Muscle of leg (tissue), 11 donors: Measurements from ENCODE around the gene TRUB1. TPM values are rescaled to one million over a fixed set of nuclear protein-coding genes. Genes with fewer than 3 reads are reported as not detected.
"Not testable (repeated sequence)": the region's sequence is repeated elsewhere in the genome, so short reads cannot be mapped to it uniquely, and the experiment has no call there.

Experiments
- DNase-seq: peaks from one replicate; pipeline ENCODE4 v3.0.0; 2013
- H3K27ac ChIP-seq: one replicate; pipeline ENCODE4 v1.5.1; 2013; ENCODE audit warnings: mild to moderate bottlenecking, low read length, control low read depth
- H3K27me3 ChIP-seq: one replicate; pipeline ENCODE4 v1.6.1; 2013; ENCODE audit warnings: low read length; ENCODE audit not compliant: control insufficient read depth, insufficient read depth
- H3K36me3 ChIP-seq: one replicate; pipeline ENCODE4 v1.6.1; 2013; ENCODE audit warnings: low read length; ENCODE audit not compliant: control insufficient read depth, insufficient read depth
- H3K4me1 ChIP-seq: one replicate; pipeline ENCODE4 v1.6.1; 2013; ENCODE audit warnings: low read length; ENCODE audit not compliant: control insufficient read depth, insufficient read depth
- H3K4me3 ChIP-seq: one replicate; pipeline ENCODE4 v1.5.1; 2013; ENCODE audit warnings: low read length, control low read depth
- H3K9me3 ChIP-seq: replicated peaks from 2 replicates; pipeline ENCODE4 v1.6.1; 2013; ENCODE audit warnings: low read depth, low read length; ENCODE audit not compliant: control insufficient read depth
- WGBS: methylation state at CpG from one replicate; pipeline ENCODE4 v1.1.5; 2013; ENCODE audit warnings: missing lambda C conversion rate; ENCODE audit not compliant: insufficient coverage; 5-methylcytosine and 5-hydroxymethylcytosine counted together
- polyA plus RNA-seq, 8 donors: library from polyadenylated mRNA; unstranded; fragments of 120-200 nt; gene quantifications; one replicate each; pipeline versions ENCODE4 v1.2.1 to v1.2.3, GENCODE V29; 2013; ENCODE audit warnings: inconsistent platforms in 1 of 8, low replicate concordance in 1 of 8; ENCODE audit not compliant: insufficient read length in 8 of 8, insufficient read depth in 1 of 8
- total RNA-seq: library from RNA; stranded (reverse); fragments of 120-200 nt; gene quantifications from one replicate; pipeline ENCODE4 v1.2.4, GENCODE V29; 2013

TRUB1 gene
- total and polyA plus RNA-seq, 9 donors: 17.0 to 22.3 (median 18.5) TPM

DNA sequence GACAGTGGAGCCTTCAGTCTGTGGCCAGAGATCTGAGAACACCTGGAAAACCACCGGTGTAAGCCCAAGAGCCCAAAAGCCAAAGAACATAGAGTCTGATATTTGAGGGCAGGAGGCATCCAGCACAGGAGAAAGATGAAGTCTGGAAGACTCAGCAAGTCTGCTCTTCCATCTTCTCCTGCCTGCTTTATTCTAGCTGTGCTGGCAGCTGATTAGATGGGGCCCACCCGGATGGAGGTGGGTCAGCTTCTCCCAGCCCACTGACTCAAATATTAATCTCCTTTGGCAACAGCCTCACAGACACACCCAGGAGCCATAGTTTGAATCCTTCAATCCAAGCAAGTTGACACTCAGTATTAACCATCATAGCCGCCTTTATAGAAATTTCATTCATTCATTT, 4.0 kb upstream of the TRUB1 start:
- H3K4me3 ChIP-seq, H3K27ac ChIP-seq, H3K27me3 ChIP-seq, H3K4me1 ChIP-seq, H3K9me3 ChIP-seq, DNase-seq, H3K36me3 ChIP-seq: not testable (repeated sequence)
- 94% methylated on average over 2 of the region's 3 CpGs for WGBS

DNA sequence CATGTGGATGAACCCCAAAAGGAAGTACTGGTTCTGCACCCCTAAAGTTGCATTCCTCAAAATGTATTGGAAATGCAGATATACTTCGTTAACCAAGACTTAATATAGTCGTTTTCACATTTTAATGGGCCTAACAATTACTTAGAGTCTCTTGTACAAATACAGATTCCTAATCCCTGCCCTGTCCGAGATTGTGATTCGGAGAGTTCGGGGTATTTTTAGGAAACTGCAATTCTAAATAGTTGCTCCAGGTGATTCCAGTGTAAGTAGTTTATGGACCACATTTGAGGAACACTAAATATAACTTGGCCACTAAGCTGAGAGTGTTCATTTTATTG, 830 bp downstream of the TRUB1 start:
- no CpG with 5 or more reads among the region's 5 CpGs for WGBS
- Histone ChIP-seq H3K27ac (no peak overlapping the region), H3K4me3 (peak overlapping the region; percentile 72), H3K36me3 (peaks cover 16% of the 10 kb centered on the region), H3K4me1 (peaks cover 4% of the 10 kb centered on the region), H3K27me3 (no peaks in the 10 kb centered on the region), H3K9me3 (no peaks in the 10 kb centered on the region)
- no peak for DNase-seq

DNA sequence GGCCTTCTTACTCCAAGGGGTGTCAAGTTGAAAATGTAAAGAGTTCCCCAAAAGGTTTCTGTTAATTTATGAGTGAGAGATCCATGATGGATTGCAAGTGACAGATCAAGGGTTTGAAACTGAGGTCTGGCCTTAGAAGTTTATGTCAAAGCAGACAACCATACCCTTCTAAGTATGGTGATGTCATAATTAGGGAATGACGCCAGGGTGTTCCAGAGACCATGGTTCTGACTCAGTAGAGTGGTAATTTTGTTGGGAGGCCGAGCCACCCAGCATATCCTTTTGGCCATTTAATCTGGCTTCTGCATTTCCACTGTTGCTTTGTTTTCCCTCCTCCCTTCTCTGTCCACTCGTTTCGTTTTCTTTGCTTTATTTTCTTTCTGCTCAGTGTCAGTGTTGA, 2.7 kb downstream of the TRUB1 start:
- peaks cover 25% of the 10 kb centered on the region for H3K36me3 ChIP-seq
- no CpG with 5 or more reads among the region's 4 CpGs for WGBS
- no peaks in the 10 kb centered on the region for H3K9me3 ChIP-seq
- H3K4me1 ChIP-seq: peaks cover 4% of the 10 kb centered on the region
- no peak for DNase-seq
- H3K27me3 ChIP-seq: no peaks in the 10 kb centered on the region
- no peak overlapping the region for H3K4me3 ChIP-seq
- H3K27ac ChIP-seq: no peak overlapping the region

DNA sequence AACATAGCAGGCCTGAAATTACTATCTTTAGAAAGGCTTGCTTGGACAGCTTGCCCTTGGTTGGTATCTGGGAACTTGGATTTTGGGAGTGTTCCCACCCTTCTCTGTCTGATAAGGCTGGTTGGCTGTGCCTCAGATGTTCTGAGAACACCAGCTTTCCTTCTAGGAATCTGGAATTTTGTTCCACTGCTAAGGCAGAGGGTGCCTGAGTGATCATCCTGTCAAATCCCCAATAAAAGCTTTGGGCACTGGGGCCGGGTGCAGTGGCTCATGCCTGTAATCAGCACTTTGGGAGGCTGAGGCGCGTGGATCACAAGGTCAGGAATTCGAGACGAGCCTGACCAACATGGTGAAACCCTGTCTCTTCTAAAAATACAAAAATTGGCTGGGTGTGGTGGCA, 5.0 kb downstream of the TRUB1 start:
- no peak overlapping the region for H3K27ac ChIP-seq
- H3K4me1 ChIP-seq: peaks cover 4% of the 10 kb centered on the region
- 71% methylated on average over 1 of the region's 5 CpGs for WGBS
- peaks cover 27% of the 10 kb centered on the region for H3K36me3 ChIP-seq
- DNase-seq: no peak
- no peaks in the 10 kb centered on the region for H3K9me3 ChIP-seq
- H3K27me3 ChIP-seq: no peaks in the 10 kb centered on the region
- H3K4me3 ChIP-seq: no peak overlapping the region

DNA sequence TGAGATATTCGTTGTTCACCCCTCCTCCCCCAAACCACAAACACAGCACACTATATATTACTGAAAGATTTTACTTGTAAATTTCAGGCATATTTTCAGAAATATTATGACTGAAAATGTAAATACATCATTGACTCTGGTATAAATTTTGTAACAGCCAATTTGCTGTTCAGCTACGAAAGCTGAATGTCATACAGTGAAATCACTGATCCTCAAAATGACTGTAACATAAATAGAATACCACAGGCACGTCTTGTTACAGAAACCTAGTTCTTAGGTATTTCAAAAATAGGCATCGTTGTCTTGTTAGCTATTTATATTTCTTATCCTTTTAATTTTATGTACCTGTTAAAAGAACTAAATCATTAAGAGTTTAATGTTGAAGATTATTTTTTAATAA, 15.1 kb downstream of the TRUB1 start:
- Histone ChIP-seq H3K4me3 (no peak overlapping the region), H3K27me3 (no peaks in the 10 kb centered on the region), H3K27ac (no peak overlapping the region), H3K36me3 (peaks cover 2% of the 10 kb centered on the region), H3K4me1 (no peaks in the 10 kb centered on the region), H3K9me3 (no peaks in the 10 kb centered on the region)
- no CpG with 5 or more reads among the region's 4 CpGs for WGBS
- no peak for DNase-seq

DNA sequence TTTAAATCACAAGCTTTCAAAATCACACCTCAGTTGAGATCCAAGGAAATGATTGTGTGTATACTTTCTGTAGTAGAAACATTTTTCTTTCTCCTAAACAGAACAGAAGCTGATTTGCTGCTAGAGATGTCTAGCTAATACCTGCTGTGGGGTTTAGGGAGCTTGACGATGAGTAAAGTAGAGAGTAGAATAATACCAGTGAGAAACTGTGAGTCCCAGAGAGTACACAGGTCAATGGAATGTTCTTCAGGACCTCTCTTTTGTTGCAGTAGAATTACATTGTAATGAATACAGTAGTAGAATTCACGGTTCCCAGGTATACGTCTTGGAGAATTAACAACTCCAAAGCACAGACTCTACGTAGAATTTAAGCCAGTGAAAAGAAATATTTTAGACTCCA, 18.0 kb downstream of the TRUB1 start:
- no peak for DNase-seq
- Histone ChIP-seq H3K4me1 (no peaks in the 10 kb centered on the region), H3K27ac (no peak overlapping the region), H3K4me3 (no peak overlapping the region), H3K36me3 (peaks cover 2% of the 10 kb centered on the region), H3K27me3 (no peaks in the 10 kb centered on the region), H3K9me3 (no peaks in the 10 kb centered on the region)
- WGBS: 57% methylated on average over 1 of the region's 4 CpGs

DNA sequence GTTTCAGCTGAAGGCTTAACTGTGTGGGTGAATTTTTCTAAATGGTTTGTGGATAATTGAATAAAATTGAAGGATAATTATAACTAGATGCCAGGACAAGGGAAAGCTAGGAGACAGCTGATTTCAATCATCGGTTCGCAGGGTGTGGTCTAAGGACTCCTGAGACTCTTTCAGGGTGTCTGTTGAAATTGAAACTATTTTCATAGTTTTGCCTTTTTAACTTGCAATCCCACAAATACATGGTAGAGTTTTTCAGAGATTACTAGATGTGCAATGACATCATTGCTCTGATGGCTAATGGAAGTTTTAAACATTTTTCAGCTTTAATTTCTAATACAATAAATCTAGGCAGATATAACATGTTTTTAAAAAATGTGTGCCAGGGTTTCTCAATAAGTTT, 18.5 kb downstream of the TRUB1 start:
- WGBS: no CpG with 5 or more reads among the region's 2 CpGs
- H3K36me3 ChIP-seq: peaks cover 2% of the 10 kb centered on the region
- DNase-seq: no peak

DNA sequence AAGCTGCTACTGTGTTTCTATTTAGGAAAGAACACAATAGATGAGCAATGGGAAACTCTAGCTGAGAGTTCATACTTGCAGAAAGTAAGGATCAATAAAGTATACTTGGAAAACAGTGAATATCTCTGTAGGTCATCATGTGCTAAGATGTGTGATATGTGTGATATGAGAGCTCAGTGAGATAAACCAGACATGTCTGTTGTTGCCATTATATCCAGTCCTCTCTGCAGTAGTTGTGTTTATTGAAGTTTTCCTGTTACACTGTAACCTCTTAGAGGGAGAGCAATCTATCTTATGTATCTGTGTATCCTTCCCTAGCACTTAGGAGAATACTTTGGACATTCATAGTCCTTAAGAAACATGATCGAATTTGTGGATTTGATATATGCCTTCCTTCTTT, 19.1 kb downstream of the TRUB1 start:
- H3K4me3 ChIP-seq: no peak overlapping the region
- no peaks in the 10 kb centered on the region for H3K4me1 ChIP-seq
- no peaks in the 10 kb centered on the region for H3K9me3 ChIP-seq
- no peak overlapping the region for H3K27ac ChIP-seq
- DNase-seq: no peak
- peaks cover 2% of the 10 kb centered on the region for H3K36me3 ChIP-seq
- no peaks in the 10 kb centered on the region for H3K27me3 ChIP-seq
- WGBS: no CpG with 5 or more reads among the region's 1 CpG

More for the DNA sequence above, 18.5 kb downstream of the TRUB1 start:
- Histone ChIP-seq H3K4me1 (no peaks in the 10 kb centered on the region), H3K27me3 (no peaks in the 10 kb centered on the region), H3K9me3 (no peaks in the 10 kb centered on the region), H3K27ac (no peak overlapping the region), H3K4me3 (no peak overlapping the region)

DNA sequence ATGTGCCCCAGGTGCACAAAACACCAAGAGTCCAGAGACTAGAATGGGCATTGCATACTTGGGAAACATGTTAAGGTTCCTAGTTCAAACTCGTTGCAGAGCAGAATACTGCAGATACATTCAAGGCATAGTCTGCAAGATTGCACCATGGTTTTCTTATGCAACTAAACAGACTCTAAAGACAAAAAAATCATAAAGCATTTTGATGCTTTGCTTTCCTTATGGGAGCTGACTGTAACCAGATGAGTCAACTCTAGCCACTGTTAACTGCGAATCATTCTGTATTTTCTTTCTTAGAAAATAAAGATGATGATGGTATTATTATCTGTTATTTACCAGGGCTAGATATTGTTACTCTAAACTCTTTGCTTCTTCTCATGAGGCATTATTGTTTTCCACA, 19.7 kb downstream of the TRUB1 start:
- WGBS: 50% methylated on average over 1 of the region's 2 CpGs
- Histone ChIP-seq H3K4me1 (no peaks in the 10 kb centered on the region), H3K4me3 (no peak overlapping the region), H3K36me3 (peaks cover 3% of the 10 kb centered on the region), H3K27me3 (no peaks in the 10 kb centered on the region), H3K27ac (no peak overlapping the region), H3K9me3 (no peaks in the 10 kb centered on the region)
- DNase-seq: no peak

DNA sequence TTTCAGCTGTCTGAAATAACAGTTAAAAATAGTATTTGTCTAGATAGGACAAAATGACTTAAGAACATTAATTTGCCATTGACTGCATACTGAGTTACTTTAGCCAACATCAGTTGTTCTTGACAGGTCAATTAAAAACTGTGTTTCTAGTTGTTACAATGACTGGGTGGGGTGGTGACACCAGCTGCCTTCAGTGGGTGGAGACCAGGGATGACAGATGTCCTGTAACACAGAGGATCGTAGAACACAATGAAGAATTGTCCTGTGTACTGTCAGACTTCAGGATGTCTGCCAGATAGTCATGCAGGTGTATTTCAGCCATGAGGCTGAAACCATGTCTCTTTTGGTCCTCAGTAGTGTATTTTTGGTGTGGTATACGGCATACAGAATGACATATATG, 24.4 kb downstream of the TRUB1 start:
- Histone ChIP-seq H3K27me3 (no peaks in the 10 kb centered on the region), H3K36me3 (peaks cover 6% of the 10 kb centered on the region), H3K27ac (no peak overlapping the region), H3K4me1 (no peaks in the 10 kb centered on the region), H3K9me3 (peaks cover 4% of the 10 kb centered on the region), H3K4me3 (no peak overlapping the region)
- DNase-seq: no peak
- 67% methylated on average over 1 of the region's 2 CpGs for WGBS

DNA sequence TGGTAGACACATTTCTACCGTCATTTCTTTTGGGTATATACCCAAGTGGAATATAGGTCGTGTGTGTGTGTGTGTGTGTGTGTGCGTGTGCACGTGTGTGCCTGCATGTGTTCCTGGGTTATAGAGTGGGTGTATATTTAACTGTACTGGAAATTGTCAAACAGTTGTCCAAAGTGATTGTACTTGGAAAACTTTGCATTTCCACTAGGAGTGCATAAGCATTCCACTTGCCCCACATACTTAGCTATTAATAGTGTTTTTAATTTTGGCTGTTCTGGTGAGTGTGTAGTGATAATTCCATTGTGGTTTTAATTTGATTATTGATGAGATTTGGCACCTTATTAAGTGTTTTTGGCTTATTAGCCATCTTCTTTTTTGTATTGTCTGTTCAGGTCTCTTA, 25.9 kb downstream of the TRUB1 start:
- Histone ChIP-seq H3K36me3 (peaks cover 6% of the 10 kb centered on the region), H3K9me3 (peaks cover 4% of the 10 kb centered on the region), H3K4me1 (no peaks in the 10 kb centered on the region), H3K4me3 (no peak overlapping the region), H3K27me3 (no peaks in the 10 kb centered on the region), H3K27ac (no peak overlapping the region)
- WGBS: no CpG with 5 or more reads among the region's 4 CpGs
- DNase-seq: no peak
